Hematopoietic multipotent progenitor cell (in vitro differentiated cells): ENCODE data around the gene ANKHD1. TPM values are rescaled to one million over a fixed set of nuclear protein-coding genes. Genes with fewer than 3 reads are reported as not detected.

Experiments used
- DNase-seq, 3 donors: peaks; one replicate each; pipeline ENCODE4 v3.0.0-alpha.2; 2011 to 2015; ENCODE audit warnings: low read depth in 2 of 3, low spot score in 2 of 3
- small RNA-seq: library from RNA; depleted of rRNA; stranded (forward); fragments of <200 nt; gene quantifications from one replicate; pipeline ENCODE3, GENCODE V24; 2012
- total RNA-seq: library from RNA; depleted of rRNA; stranded (reverse); fragments of >200 nt; gene quantifications from one replicate; pipeline ENCODE4 v1.2.3, GENCODE V29; 2012

Gene ANKHD1
- total RNA-seq, 1 donor = 97.5 TPM

GRCh38 chr5:140588311-140589070, 186.9 kb downstream of the ANKHD1 start:
- DNase-seq = no peak

Small RNA genes within 50 kb of the gene (small RNA-seq; reads per million reads assigned to genes)
- not detected for gene RF00279
- gene RF00443 = not detected
- 0.27 reads per million for gene RNU4-14P

Other genes starting within 250 kb of the ANKHD1 start
- gene CYSTM1, start 226.6 kb upstream of the ANKHD1 start, total RNA-seq = 8.9 TPM
- gene PFDN1, start 98.7 kb upstream of the ANKHD1 start, total RNA-seq = 37.2 TPM
- gene HBEGF, start 55.2 kb upstream of the ANKHD1 start, total RNA-seq = 3.0 TPM
- gene SLC4A9, start 41.6 kb upstream of the ANKHD1 start, total RNA-seq = not detected
- 8.3 TPM for gene EIF4EBP3, start 145.8 kb downstream of the ANKHD1 start, total RNA-seq
- 13.2 TPM for gene SRA1, start 155.6 kb downstream of the ANKHD1 start, total RNA-seq
- 35.5 TPM for gene APBB3, start 162.8 kb downstream of the ANKHD1 start, total RNA-seq
- 23.7 TPM for gene SLC35A4, start 163.0 kb downstream of the ANKHD1 start, total RNA-seq
- 5.4 TPM for gene CD14, start 231.3 kb downstream of the ANKHD1 start, total RNA-seq
- 25.3 TPM for gene TMCO6, start 237.6 kb downstream of the ANKHD1 start, total RNA-seq
- 27.2 TPM for gene NDUFA2, start 245.8 kb downstream of the ANKHD1 start, total RNA-seq
- 61.1 TPM for gene IK, start 246.0 kb downstream of the ANKHD1 start, total RNA-seq